Gastroesophageal sphincter (tissue), 3 donors: ENCODE data around the gene B4GALNT3.

Source experiments
- EP300 ChIP-seq: sonication (generic); formaldehyde crosslinking; IDR thresholded peaks from one replicate; pipeline ENCODE4 v1.6.1; 2017; ENCODE audit warnings: antibody characterized with exemption, mild to moderate bottlenecking
- TF ChIP-seq, protein P1 (sequence below), 4 experiments: fragments of 200-600 bp in 2 of 4; fragments of 450-650 bp in 2 of 4; sonication (generic) in 1 of 4; IDR thresholded peaks; one replicate each; pipeline ENCODE4 v1.5.1; 2017 to 2019; ENCODE audit warnings: antibody characterized with exemption in 4 of 4, mild to moderate bottlenecking in 2 of 4, moderate library complexity in 2 of 4

DNA sequence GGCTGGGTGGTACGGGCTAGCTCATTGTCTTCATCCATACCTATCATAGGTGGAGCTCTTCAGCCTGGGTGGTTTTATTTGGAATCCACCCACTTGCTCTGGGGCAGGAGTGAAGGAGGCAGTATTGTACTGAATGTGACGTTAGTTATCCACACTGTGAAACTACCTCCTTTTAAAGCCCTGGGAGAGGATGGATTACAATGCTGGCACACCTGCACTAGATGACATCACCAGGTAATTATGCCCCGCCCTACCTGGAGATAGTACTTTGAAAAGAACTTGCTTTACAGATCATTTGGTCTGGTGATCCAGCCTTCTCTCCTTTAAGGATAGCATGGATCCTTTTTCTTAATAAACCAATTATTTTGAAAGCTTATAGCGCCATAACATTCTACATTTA is 78.0 kb downstream of the B4GALNT3 start:
- TF ChIP-seq EP300: no peak
- TF ChIP-seq, protein P1, sequence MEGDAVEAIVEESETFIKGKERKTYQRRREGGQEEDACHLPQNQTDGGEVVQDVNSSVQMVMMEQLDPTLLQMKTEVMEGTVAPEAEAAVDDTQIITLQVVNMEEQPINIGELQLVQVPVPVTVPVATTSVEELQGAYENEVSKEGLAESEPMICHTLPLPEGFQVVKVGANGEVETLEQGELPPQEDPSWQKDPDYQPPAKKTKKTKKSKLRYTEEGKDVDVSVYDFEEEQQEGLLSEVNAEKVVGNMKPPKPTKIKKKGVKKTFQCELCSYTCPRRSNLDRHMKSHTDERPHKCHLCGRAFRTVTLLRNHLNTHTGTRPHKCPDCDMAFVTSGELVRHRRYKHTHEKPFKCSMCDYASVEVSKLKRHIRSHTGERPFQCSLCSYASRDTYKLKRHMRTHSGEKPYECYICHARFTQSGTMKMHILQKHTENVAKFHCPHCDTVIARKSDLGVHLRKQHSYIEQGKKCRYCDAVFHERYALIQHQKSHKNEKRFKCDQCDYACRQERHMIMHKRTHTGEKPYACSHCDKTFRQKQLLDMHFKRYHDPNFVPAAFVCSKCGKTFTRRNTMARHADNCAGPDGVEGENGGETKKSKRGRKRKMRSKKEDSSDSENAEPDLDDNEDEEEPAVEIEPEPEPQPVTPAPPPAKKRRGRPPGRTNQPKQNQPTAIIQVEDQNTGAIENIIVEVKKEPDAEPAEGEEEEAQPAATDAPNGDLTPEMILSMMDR (IDR thresholded peaks at IDR 0.05): no peak
